Muscle of arm (tissue), 12 donors: Measurements from ENCODE around the gene PDE4D. TPM values are rescaled to one million over a fixed set of nuclear protein-coding genes. Genes with fewer than 3 reads are reported as not detected.
A peak's percentile ranks its signal among the peaks of the same experiment; 100 is the strongest.
"Not testable (repeated sequence)": the region's sequence is repeated elsewhere in the genome, so short reads cannot be mapped to it uniquely, and the experiment has no call there.

Source experiments
- DNase-seq: peaks from one replicate; pipeline ENCODE4 v3.0.0-alpha.2; 2013
- polyA plus RNA-seq, 12 donors: library from polyadenylated mRNA; unstranded; fragments of 120-200 nt; gene quantifications; one replicate each; pipeline ENCODE4 v1.2.1, GENCODE V29; 2013; ENCODE audit not compliant: insufficient read length in 12 of 12

Gene PDE4D
- polyA plus RNA-seq, 12 donors = 28.2 to 56.3 (median 41.5) TPM; not detected in 1

DNA sequence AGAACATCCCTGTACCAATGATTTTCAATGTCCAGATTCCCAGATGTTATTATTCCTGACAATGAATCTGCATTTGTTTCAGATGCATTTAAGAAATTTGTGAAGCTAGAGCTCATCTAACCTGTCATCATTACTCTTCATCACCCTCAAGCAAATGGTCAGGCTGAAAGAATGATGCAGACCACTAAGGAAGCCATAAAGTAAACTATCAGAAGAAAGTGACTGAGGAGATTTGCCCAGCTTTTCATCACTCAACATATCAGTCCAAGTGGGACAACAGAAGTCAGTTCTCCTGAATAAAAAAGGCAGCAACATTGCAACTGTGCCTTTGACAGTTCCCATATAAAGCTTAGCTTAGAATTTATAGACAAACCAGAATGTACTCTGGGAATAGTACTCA, 419.9 kb downstream of the PDE4D start:
- DNase-seq = no peak

DNA sequence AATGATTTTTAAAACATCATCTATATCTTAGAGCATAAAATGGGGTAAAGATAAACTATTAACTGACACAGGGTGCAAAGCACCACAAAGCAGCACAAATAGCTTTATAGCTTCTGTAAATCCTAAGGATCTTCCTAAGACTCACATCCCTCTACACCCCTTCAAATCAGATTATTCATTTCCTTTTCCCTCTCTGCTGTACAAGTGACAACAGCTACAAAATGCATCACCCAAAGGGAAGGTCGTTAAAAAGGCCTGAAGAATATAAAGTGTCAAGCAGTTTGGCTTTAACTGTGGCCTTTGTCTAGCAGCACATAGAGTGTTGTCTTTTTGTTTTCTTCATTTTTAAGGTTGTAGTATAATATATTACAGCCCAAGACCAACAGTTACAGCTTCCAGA, 422.1 kb downstream of the PDE4D start:
- DNase-seq = no peak

GRCh38 chr5:59467969-59468368, 425.6 kb downstream of the PDE4D start:
- no peak for DNase-seq

DNA sequence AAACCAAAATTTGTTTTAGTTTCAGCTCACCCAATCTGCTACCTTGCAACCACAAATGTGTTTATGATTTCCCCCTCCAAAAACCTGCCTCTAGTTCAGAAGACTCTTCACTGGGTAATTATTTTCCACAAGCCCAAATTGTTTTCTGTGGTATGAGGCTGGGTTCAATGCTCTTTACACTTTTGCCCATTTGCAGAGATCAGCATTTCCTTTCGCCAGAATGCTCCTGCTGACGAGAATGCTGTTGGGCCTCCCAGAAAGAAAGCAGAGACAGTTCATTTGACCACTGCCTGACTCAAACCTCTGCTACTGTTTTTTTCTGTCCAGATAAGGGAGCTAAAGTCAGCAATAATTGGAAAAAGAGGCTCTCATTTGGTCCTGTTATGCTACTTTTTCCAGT, 427.3 kb downstream of the PDE4D start:
- DNase-seq = no peak

- DNase-seq = no peak
Measured at GRCh38 chr5:59464969-59465368, 428.6 kb downstream of the PDE4D start.

DNA sequence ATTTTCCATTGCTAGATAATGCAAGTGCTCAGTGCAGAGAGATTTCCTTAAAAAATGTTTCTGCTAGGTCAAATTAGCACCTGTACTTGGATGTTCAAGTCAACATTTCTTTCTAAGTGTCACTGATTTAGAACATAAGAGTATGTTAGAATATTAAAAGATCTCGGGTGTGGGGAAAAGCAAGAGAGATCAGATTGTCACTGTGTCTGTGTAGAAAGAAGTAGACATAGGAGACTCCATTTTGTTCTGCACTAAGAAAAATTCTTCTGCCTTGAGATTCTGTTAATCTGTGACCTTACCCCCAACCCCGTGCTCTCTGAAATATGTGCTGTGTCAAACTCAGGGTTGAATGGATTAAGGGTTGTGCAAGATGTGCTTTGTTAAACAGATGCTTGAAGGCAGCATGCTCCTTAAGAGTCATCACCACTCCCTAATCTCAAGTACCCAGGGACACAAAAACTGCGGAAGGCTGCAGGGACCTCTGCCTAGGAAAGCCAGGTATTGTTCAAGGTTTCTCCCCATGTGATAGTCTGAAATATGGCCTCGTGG, 429.8 kb downstream of the PDE4D start:
- not testable (repeated sequence) for DNase-seq

GRCh38 chr5:59462956-59463355, 430.6 kb downstream of the PDE4D start:
- no peak for DNase-seq

- no peak for DNase-seq
Measured at GRCh38 chr5:59460368-59461153, 433.0 kb downstream of the PDE4D start.

- no peak for DNase-seq
Measured at GRCh38 chr5:59458966-59459729, 434.4 kb downstream of the PDE4D start.

- DNase-seq = no peak
Measured at GRCh38 chr5:59458321-59458720, 435.2 kb downstream of the PDE4D start.

DNA sequence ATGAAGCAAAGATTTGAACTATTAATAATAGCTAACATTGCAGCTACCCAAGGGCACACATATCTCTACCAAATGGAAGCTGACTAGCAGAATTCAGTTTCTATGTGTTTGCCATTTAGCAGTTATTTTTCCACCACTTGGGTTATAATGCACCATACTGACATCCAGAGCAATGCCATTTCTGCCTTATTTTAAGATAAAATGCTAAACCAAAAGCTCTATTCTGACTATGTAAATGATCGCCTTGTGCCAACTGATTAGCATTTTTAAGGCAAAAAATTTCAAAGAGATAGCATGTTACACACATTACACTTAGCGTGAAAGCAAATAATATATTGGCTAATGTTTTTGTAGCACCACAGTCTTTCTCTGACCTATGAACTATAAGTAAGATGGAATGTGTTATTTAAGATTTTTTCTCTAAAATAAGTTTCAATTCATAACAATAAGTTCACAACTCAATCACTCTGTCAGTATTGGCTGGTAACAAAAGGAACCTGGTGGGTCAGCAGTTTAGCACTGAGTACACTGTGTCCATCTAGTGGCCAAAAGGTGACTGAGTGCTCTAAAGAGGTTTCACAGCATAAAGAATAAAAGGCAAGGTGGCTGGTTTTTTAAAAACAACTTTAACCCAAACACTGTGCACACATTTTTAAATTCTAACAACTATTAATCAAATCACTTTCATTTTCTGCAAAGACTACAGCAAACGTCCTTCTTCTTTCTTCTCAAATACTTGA, 443.5 kb downstream of the PDE4D start:
- DNase-seq = no peak

GRCh38 chr5:59446356-59446755, 447.2 kb downstream of the PDE4D start:
- DNase-seq = no peak

GRCh38 chr5:59445741-59446140, 447.8 kb downstream of the PDE4D start:
- DNase-seq = no peak

DNA sequence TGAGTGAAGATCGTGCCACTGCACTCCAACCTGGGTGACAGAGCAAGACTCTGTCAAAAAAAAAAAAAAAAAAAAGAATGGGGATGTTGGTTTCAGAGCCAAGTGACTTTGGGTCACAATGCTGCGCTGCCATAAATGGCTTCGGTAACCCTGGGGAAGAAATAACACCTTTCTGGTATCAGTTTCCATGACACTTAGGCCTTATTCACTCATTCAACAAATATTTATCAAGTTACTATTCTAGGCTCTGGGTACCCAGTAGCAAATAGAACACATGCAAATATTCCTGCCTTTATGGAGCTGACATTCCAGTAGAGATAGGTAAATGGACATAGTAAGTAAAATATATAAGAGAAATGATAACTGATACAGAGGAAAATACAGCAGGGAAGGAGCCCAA, 454.2 kb downstream of the PDE4D start:
- DNase-seq = no peak

DNA sequence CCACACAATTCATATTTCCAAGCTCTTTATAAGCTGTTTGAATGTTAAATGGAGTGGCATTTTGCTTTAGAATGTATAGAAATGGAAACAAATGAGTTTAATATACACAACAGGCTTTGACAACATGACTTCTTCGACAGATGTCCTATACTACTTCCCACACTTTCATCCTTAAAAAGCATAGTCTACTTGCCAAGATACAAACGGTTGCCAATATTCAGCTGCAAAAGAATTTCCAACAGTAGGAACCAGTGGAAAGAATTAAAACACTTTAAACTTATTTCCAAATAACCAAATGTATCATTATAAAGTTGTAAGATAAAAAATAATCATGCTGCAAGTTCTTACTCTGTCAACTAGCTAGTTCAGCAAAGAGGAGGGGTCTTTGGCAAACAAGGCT, 456.4 kb downstream of the PDE4D start:
- DNase-seq = peak; percentile 54

DNA sequence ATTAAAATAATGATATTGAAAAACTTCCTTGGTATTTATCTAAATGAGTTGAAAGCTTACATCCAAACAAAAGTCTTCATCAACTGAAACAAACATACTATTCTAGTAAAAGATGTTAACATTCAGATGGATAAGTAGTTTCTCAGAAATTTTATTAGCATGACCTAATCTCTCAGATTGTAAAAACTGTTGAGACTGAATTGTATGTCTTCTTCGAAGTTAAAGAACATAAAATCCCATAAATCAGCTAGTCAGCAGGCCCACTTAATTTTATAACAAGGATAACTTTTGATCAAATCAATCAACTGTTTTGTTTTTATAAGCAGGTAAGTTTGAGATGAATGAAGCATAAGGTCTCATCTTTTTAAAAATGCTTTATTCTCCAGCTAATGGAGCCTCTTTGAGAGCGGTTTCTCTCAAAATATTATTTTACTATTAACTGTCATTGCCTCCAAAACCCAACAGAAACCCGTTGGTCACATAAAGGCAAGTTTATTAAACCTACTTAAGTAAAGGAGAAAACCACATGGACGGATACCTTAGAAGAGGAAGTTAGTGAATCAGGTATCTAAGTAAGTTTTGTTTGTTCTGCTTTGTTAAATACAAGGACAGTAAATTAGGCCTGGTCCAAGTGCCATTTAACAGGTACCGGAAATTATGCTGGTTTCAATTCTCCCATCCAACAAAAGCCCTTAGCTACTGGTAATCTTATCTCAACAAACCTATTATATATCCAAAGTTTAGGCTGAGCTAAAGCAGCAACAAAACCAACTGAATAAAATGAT, 457.0 kb downstream of the PDE4D start:
- DNase-seq = no peak

DNA sequence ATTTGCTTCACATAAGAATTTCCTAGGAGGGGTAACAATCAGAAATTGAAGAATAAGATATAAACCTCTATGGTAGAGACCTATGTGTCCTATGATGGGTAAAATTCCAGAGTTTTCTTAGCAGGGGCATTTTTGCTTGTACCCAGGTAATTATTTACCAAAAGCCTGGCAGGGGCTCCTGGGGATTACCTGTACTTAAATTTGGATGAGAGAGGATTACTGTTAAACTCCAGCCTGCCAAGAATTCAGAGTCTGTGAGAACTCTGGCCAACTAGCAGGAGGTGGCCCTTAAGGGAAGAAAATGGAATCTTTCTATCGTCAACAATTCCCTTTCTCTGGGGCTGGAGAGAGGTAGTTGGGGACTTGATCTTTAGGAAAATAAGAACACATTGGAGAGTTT, 460.4 kb downstream of the PDE4D start:
- no peak for DNase-seq

GRCh38 chr5:59430066-59430685, 463.4 kb downstream of the PDE4D start:
- DNase-seq = peak; percentile 24

- DNase-seq = no peak
Measured at GRCh38 chr5:59428391-59428790, 465.1 kb downstream of the PDE4D start.

- DNase-seq = no peak
Measured at GRCh38 chr5:59424515-59424914, 469.0 kb downstream of the PDE4D start.

- DNase-seq = no peak
Measured at GRCh38 chr5:59423021-59423420, 470.5 kb downstream of the PDE4D start.
